Measurements from ENCODE around the gene MAPKAP1.

The MAPKAP1 gene

GRCh38 chr9:125428060-125428901 lies 278.7 kb downstream of the MAPKAP1 start:
- no peak for DNase-seq (ENCODE audit: low read depth, low spot score)
- H3K27ac ChIP-seq = no peak overlapping the region

DNA sequence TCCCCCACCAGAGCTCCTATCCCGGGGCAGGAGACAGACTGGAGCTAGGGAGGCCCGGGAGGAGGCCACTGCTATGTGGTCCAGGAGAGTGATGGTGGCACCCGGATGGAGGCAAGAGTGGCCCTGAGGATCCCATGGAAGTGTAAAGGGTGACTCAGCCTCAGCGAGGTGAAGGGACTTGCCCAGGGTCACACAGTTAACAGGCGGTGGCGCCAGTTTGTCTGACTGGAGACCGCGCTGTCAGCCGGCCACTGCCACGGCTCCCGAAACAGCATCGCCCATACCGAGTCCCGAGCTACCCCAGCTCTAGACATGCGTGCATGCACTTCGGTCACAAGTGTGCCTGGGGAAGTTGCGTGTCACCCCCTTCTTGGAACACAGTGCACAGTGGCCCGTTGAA lies 279.5 kb downstream of the MAPKAP1 start:
- no peak for DNase-seq (ENCODE audit: low read depth, low spot score)
- no peak overlapping the region for H3K27ac ChIP-seq

DNA sequence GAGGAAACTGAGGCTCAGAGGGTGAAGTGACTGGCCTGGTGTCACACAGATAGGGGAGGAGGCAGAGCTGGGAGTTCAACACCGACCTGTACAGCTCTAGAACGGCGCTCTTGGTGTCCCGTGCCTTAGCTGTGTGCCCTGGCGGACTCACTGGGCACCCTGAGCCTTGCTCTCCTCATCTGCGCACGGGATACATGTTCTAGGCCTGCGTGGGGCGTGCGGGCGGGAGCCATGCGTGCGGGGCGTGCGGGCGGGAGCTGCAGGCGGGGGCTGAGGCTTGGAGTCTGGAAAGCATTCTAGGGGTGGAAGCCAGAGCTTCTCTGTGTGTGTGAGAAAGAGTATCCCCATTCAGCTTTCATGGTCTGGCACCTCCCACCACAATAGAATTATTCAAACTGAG lies 280.1 kb downstream of the MAPKAP1 start:
- no peak overlapping the region for H3K27ac ChIP-seq
- DNase-seq (ENCODE audit: low read depth, low spot score) = no peak

DNA sequence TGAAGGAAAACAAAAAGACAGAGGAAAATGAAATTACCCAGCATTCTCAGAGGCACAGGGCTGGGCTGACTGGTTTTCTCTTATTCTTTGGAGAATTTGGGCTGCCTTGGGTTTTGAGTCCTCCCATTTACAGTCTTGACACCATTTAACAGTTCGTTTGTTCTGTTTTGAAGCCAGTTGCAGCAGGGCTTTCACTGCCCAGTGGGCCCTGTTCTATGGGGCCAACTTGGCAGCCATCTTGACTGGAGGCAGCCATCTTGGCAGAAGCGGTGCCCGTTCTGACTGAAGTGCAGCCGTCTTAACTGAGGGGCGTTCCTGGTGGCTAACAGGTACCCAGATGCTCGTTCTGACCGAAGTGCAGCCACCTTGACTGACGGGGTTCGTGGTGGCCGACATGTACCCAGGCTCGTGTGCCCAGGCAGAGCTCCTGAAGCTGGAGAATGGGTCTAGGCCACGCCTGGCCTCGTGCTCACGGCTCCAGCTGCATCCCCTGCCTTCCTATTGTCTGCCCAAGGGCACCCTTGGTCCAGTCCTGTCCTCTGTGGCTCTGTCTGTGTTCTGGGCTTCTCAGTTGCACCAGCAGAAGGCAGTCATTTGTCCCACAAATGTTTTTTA lies 281.0 kb downstream of the MAPKAP1 start:
- DNase-seq (ENCODE audit: low read depth, low spot score) = no peak
- no peak overlapping the region for H3K27ac ChIP-seq

DNA sequence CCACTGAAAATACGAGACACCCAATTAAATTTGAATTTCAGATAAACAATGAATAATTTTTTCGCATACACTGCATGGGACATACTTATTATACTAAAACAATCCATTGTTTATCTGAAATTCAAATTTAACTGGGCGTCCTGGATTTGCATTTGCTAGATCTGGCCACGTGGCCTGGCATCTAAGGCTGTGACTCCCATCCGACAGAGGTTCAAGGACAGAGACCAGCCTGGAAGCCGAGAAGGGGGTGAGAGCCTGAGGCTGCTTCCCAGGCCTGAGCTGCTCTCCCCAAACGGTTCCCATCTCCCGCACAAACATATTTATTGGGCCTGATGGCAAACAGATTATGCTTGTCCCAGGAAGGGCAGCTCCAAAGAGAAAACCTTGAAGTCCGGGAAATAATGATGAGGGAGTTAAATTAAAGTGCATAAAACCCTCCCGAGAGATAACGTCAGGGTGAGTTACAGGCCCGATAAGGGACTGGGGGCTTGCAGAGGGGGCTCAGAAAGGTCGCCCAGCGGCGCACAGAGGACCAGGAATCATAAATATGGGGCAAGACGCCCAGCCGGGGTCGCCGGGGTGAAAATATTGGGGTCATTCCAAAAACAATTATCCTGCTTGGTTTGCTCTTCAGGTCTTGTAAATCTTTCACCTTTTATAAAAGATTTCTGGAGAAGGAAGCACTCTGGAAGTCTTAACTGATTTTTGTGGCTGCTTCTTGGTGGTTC lies 281.7 kb downstream of the MAPKAP1 start:
- no peak overlapping the region for H3K27ac ChIP-seq
- no peak for DNase-seq (ENCODE audit: low read depth, low spot score)

- DNase-seq (ENCODE audit: low read depth, low spot score) = no peak
- no peak overlapping the region for H3K27ac ChIP-seq
Measured at GRCh38 chr9:125423964-125424363, 283.0 kb downstream of the MAPKAP1 start.

GRCh38 chr9:125422853-125423252 lies 284.2 kb downstream of the MAPKAP1 start:
- no peak overlapping the region for H3K27ac ChIP-seq

GRCh38 chr9:125421591-125422181 lies 285.3 kb downstream of the MAPKAP1 start:
- no peak overlapping the region for H3K27ac ChIP-seq
- DNase-seq (ENCODE audit: low read depth, low spot score) = no peak

More at GRCh38 chr9:125422853-125423252, 284.2 kb downstream of the MAPKAP1 start:
- no peak for DNase-seq (ENCODE audit: low read depth, low spot score)

DNA sequence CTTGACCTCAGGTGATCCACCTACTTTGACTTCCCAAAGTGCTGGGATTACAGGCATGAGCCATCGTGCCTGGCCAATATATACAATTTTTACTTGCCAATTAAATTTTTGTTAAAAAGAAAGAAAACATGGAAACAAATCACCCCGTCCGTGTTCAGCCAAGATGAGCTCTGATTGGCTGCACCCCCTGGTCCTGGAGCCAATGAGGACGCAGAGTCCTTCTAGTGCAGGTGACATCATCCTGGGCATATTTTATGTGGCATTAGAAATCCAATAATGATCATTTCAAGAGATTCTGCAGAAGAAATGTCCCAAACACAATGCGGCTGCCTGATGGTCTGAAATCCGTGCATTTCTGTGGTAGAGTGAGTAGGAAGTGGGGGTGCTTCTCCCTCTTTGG lies 285.8 kb downstream of the MAPKAP1 start:
- DNase-seq (ENCODE audit: low read depth, low spot score) = no peak
- H3K27ac ChIP-seq = no peak overlapping the region

GRCh38 chr9:125418404-125418803 lies 288.6 kb downstream of the MAPKAP1 start:
- DNase-seq (ENCODE audit: low read depth, low spot score) = no peak
- H3K27ac ChIP-seq = no peak overlapping the region

DNA sequence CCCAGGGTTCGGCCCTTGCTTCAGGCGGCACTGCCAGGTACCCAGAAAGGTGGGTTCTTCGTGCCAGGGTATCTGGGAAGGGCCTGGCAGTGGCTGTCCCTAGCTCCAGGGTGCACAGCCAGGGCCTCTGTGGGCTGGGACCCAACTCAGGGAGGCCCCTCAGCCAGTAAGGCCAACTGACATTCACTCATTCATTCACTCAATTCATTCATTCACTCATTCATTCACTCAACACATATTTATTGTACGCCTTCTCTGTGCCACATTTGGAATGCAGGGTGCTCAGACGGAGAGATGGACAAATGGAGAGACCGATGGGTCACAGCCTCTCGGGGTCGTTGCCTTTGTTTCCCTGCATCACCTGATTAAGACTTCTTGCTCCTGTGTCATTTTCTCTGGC lies 290.5 kb downstream of the MAPKAP1 start:
- no peak for DNase-seq (ENCODE audit: low read depth, low spot score)
- no peak overlapping the region for H3K27ac ChIP-seq

DNA sequence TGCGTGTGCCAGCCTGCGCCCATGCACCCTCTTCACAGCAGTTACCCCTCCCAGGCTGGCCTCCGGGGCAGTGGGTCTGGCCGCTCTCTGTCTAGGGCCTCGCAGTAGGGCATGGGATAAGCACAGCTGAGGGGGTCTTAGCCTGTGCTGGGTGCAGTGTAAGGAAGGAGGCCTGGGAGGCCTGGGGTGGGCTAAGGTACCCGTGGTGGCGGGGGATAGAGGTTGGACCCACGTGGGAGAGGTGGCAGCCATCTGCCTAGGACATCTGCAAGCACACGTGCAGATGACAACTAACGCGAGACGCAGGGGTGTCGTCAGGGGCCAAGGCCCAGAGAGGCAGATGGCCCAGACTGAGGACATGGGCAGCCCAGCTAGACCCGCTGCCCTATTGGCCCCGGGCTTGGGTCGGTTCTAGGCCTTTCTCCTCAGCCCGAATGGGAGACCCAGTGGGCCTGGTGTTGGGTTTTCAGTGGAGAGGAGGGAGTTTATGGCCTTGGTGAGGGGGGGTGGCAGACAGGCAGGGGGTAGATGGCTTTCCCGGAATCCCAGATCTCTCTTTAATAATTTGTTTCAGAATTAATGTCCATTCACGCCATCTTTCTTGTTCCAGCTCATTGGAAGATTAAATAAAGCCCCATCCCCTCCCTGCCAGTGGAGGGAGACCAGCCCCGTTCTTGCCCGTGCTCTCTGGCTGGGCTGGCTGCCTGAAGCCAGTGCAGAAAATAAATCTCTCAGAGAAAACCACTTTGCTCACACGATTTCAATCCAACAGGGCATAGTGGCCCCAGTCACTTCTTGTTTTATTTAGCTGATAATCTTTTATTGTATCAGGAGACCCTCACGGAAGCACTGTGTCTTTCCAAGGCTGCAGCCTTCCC lies 291.2 kb downstream of the MAPKAP1 start:
- no peak for DNase-seq (ENCODE audit: low read depth, low spot score)
- H3K27ac ChIP-seq = no peak overlapping the region

DNA sequence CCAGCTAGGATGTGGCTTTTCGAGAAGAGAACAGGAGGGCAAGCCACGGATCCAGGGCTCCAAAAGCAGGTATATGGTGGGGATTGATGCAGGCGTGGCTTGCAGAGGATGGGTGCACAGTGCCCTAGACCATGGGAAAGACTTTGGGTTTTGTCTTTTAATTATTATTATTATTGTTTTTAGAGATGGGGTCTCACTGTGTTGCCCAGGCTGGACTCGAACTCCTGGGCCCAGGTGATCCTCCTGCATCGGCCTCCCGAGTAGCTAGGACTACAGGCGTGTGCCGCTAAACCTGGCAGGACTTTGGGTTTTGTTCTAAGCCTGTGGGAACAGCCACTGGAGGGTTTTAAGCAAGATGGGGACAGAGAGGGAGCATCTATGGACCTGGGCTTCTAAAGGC lies 293.4 kb downstream of the MAPKAP1 start:
- DNase-seq (ENCODE audit: low read depth, low spot score) = no peak

GRCh38 chr9:125412166-125412565 lies 294.8 kb downstream of the MAPKAP1 start:
- no peak for DNase-seq (ENCODE audit: low read depth, low spot score)
- H3K27ac ChIP-seq = no peak overlapping the region

More for the DNA sequence above, 293.4 kb downstream of the MAPKAP1 start:
- H3K27ac ChIP-seq = no peak overlapping the region

- DNase-seq (ENCODE audit: low read depth, low spot score) = no peak
- no peak overlapping the region for H3K27ac ChIP-seq
Measured at GRCh38 chr9:125411171-125411756, 295.7 kb downstream of the MAPKAP1 start.

- no peak for DNase-seq (ENCODE audit: low read depth, low spot score)
- H3K27ac ChIP-seq = peak overlapping the region; percentile 31
Measured at GRCh38 chr9:125410522-125410894, 296.5 kb downstream of the MAPKAP1 start.

DNA sequence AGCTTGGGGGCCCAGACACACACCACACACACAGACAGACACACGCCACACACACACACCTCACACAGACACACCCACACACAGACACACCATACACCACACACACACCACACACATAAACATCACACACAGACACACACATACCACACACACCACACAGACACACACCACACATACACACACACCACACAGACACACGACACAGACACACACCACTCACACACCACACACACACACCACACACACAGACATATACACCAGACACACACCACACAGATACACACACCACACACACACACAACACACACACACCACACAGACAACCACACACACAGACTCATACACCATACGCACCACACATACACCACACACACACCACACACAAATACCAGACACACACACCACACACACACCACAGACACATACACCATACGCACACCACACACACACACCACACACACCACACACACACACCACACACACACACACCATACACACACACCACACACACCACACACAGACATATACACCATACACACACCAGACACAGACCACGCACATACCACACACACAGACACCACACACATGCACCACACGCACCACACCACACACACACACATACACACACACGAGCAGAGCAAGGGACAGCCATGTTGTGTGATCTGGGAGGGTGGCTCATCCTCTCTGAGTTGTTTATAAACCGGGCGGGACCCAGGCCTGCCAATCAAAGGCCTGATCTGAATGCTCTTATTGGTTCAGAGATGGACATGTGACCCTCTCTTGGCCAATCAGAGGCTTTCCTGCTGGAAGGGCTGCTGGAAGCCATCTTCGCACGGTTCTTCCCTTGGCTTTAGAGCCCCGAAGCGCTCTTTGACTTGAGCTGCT lies 297.1 kb downstream of the MAPKAP1 start:
- DNase-seq (ENCODE audit: low read depth, low spot score) = no peak
- H3K27ac ChIP-seq = peak overlapping the region; percentile 31

GRCh38 chr9:125409217-125409636 lies 297.8 kb downstream of the MAPKAP1 start:
- no peak overlapping the region for H3K27ac ChIP-seq
- no peak for DNase-seq (ENCODE audit: low read depth, low spot score)
